Naive thymus-derived CD4-positive, alpha-beta T cell (primary cell): ENCODE data around the gene SYT3. TPM values are rescaled to one million over a fixed set of nuclear protein-coding genes. Genes with fewer than 3 reads are reported as not detected.

Source experiments
- ATAC-seq: fragments of 150-1000 bp; cut with Tn5 transposase; 2 replicates; pipeline ENCODE4 v1.10.0; 2021; ENCODE audit warnings: mild to moderate bottlenecking, moderate library complexity
- CTCF ChIA-PET: fragments of 350-600 bp; sonication (Branson Sonifier 250); formaldehyde crosslinking; loops from one replicate; lab custom pipeline; 2021; ENCODE audit warnings: antibody characterized with exemption; lab: Charles Lee
- POLR2A ChIA-PET: fragments of 350-600 bp; sonication (Branson Sonifier 250); formaldehyde crosslinking; loops from one replicate; lab custom pipeline; 2021; ENCODE audit warnings: antibody characterized with exemption, inconsistent platforms; lab: Charles Lee
- DNase-seq, 9 donors: peaks; one replicate each; pipeline versions ENCODE4 v3.0.0 to v3.0.0-alpha.2; 2020 to 2022; ENCODE audit warnings: mixed read lengths in 1 of 9
- H3K27ac ChIP-seq: one replicate; pipeline ENCODE4 v1.7.0; 2013; ENCODE audit warnings: mild to moderate bottlenecking, low read depth, low read length, moderate library complexity
- H3K27me3 ChIP-seq, 2 donors: one replicate each; pipeline ENCODE4 v1.7.0; 2013; ENCODE audit warnings: low read length in 2 of 2, mild to moderate bottlenecking in 2 of 2, moderate library complexity in 2 of 2; ENCODE audit not compliant: control insufficient read depth in 2 of 2, insufficient read depth in 2 of 2
- H3K36me3 ChIP-seq, 3 experiments: 1 replicate in 2 of 3; 2 replicates in 1 of 3; pipeline ENCODE4 v1.7.0; 2013; ENCODE audit warnings: low read length in 3 of 3, mild to moderate bottlenecking in 3 of 3, moderate library complexity in 1 of 3; ENCODE audit not compliant: insufficient read depth in 3 of 3, control insufficient read depth in 2 of 3
- H3K4me1 ChIP-seq, 2 donors: one replicate each; pipeline ENCODE4 v1.7.0; 2013; ENCODE audit warnings: low read length in 2 of 2, mild to moderate bottlenecking in 2 of 2, moderate library complexity in 1 of 2; ENCODE audit not compliant: control insufficient read depth in 2 of 2, insufficient read depth in 2 of 2
- H3K4me3 ChIP-seq: 2 replicates; pipeline ENCODE4 v1.7.0; 2013; ENCODE audit warnings: mild to moderate bottlenecking, low read length
- H3K9me3 ChIP-seq, 3 experiments: 1 replicate in 2 of 3; 2 replicates in 1 of 3; pipeline ENCODE4 v1.7.0; 2013; ENCODE audit warnings: low read length in 3 of 3; ENCODE audit not compliant: control insufficient read depth in 2 of 3
- H3K27ac Mint-ChIP-seq, 9 donors: one replicate each; pipeline ENCODE4 v1.8.0; 2020 to 2022; ENCODE audit warnings: mixed read lengths in 9 of 9, mild to moderate bottlenecking in 8 of 9, moderate library complexity in 5 of 9, inconsistent platforms in 2 of 9
- H3K27me3 Mint-ChIP-seq, 5 donors: one replicate each; pipeline ENCODE4 v1.8.0; 2021 to 2022; ENCODE audit warnings: mixed read lengths in 5 of 5, mild to moderate bottlenecking in 1 of 5
- H3K36me3 Mint-ChIP-seq, 5 donors: one replicate each; pipeline ENCODE4 v1.8.0; 2020 to 2022; ENCODE audit warnings: mixed read lengths in 5 of 5, mild to moderate bottlenecking in 3 of 5, inconsistent platforms in 1 of 5
- H3K4me1 Mint-ChIP-seq, 7 donors: one replicate each; pipeline ENCODE4 v1.8.0; 2020 to 2022; ENCODE audit warnings: mixed read lengths in 7 of 7, mild to moderate bottlenecking in 3 of 7, inconsistent platforms in 1 of 7
- H3K4me3 Mint-ChIP-seq, 10 donors: one replicate each; pipeline ENCODE4 v1.8.0; 2020 to 2022; ENCODE audit warnings: mild to moderate bottlenecking in 10 of 10, mixed read lengths in 10 of 10, moderate library complexity in 6 of 10, inconsistent platforms in 2 of 10
- H3K9me3 Mint-ChIP-seq, 11 donors: one replicate each; pipeline ENCODE4 v1.8.0; 2020 to 2022; ENCODE audit warnings: mixed read lengths in 11 of 11, mild to moderate bottlenecking in 4 of 11, inconsistent platforms in 1 of 11, moderate library complexity in 1 of 11
- intact Hi-C, 2 donors: fragments of 100-400 bp; cut with micrococcal nuclease; formaldehyde crosslinking; loops; one replicate each; pipeline ENCODE4 v1.15.1; 2023
- polyA plus RNA-seq, 2 donors: library from polyadenylated mRNA; unstranded; fragments of 300-500 nt; fragmentation: Illumina TruSeq; gene quantifications; one replicate each; pipeline ENCODE4 v1.2.3, GENCODE V29; 2021
- total RNA-seq, 6 experiments: library from RNA in 5 of 6; stranded (reverse) in 5 of 6; gene quantifications; 1 replicate in 5 of 6; 2 replicates in 1 of 6; pipeline ENCODE4 v1.2.3 and lab custom pipeline; 2021 to 2026

Gene SYT3
- total and polyA plus RNA-seq, 7 experiments from 2014 or later = 0.13 to 0.47 (median 0.15) TPM; not detected in 3

DNA sequence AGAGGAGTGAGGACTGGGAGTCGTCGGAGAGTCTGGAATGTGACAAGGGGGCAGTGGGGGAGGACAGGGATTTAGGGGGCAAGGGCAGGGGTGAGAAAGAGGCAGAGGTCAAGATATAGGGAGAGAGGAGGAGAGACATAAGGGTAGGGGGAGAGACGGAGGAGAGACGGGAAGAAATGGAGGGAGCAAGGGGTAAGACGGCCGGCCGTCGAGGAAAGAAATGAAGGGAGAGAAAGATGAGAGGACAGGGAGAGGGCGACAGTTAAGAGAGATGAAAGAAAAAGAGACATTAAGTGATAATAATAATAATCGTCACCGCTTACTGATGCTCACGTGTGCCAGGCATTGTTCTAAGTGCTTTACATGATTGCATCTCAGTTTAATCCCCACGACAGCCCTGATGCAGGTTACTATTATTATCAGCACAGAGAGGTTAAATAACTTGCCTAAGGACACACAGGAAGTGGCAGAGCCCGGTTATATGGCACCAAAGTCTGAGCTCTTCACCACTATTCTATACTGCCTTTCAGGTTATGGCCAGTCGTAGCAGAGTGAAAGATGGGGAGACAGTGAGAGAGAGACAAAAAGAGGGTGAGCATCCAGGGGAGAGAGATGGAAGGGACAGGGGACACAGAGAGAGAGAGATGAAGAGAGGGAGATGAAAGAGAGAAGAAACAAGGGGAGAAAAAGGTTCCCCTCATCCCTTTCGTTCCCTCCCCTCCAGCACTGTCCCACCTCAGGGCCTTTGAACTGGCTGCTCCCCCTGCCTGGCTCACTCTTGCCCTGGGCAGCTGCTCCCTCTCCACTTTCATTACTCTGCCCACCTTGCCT is 23.2 kb upstream of the SYT3 start:
- H3K9me3 Mint-ChIP-seq = peaks cover 0 to 25% (median 6%) of the 10 kb centered on the region in 11 donors
- peaks cover 4 to 11% of the 10 kb centered on the region in 2 donors for H3K4me1 ChIP-seq
- CTCF ChIA-PET = no interaction called here
- ATAC-seq (no peak), DNase-seq (no peak)
- peaks cover 0 to 6% (median 0%) of the 10 kb centered on the region in 3 experiments for H3K9me3 ChIP-seq
- H3K27me3 ChIP-seq = peaks cover 4% of the 10 kb centered on the region in 2 donors
- H3K4me3 Mint-ChIP-seq = no peak overlapping the region
- H3K27me3 Mint-ChIP-seq = peaks cover 44 to 66% (median 48%) of the 10 kb centered on the region in 5 donors
- H3K36me3 ChIP-seq = no peaks in the 10 kb centered on the region
- H3K4me3 ChIP-seq = no peak overlapping the region
- peaks cover 7 to 14% (median 9%) of the 10 kb centered on the region in 7 donors for H3K4me1 Mint-ChIP-seq
- intact Hi-C loops = no loop called here
- H3K36me3 Mint-ChIP-seq = peaks cover 0 to 13% (median 5%) of the 10 kb centered on the region in 5 donors
- POLR2A ChIA-PET = no interaction called here
- H3K27ac Mint-ChIP-seq = no peak overlapping the region
- no peak overlapping the region for H3K27ac ChIP-seq

DNA sequence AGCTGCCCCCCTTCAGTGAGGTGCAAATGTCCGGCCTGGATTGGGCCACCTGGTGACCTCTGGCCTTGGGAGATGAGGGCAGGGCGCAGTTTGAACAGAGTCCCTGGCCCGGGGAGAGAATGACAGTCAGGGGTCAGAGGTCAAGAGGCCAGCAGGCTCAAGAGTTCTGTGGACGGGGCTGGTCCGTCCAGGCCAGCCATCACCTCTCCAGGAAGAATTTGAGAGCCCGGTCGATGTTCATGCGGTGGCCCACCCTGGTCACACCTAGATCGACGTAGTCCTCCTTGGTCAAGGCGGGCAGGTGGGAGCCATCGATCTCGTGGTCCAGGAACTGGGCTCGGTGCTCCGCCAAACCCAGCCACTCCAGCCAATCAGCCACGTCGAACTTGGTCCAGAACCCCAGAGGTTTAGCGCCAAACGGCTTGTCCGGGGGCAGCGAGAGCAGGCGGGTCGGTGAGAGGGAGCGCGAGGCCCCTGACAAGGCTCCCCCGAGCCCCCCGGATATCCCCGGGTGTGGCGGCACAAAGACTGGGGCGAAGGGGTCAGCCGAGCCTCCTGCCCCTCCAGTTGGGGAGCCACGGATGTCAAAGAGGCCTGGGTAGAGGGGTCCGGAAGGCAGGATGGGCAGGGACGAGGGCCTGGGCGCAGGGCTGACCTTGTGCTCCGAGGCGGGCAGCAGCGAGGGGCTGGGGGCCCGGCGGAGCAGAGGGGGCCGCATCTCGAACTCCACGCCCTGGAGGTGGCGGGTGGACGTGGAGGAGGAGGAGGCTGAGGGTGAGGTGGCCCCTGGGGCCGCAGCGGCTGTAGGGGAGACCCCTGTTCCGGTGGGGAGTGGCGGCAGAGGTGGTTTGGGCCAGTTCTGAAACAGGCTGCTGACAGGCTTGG is 22.3 kb upstream of the SYT3 start:
- POLR2A ChIA-PET = no interaction called here
- Mint-ChIP-seq H3K27me3 (peaks cover 53 to 74% (median 56%) of the 10 kb centered on the region in 5 donors), H3K4me3 (no peak overlapping the region), H3K36me3 (peaks cover 0 to 21% (median 5%) of the 10 kb centered on the region in 5 donors), H3K4me1 (peaks cover 10 to 22% (median 16%) of the 10 kb centered on the region in 7 donors), H3K27ac (no peak overlapping the region), H3K9me3 (peaks cover 4 to 34% (median 12%) of the 10 kb centered on the region in 11 donors)
- Histone ChIP-seq H3K9me3 (peaks cover 0 to 6% (median 0%) of the 10 kb centered on the region in 3 experiments), H3K27ac (no peak overlapping the region), H3K4me3 (no peak overlapping the region), H3K36me3 (no peaks in the 10 kb centered on the region), H3K27me3 (peaks cover 4% of the 10 kb centered on the region in 2 donors), H3K4me1 (peaks cover 4 to 11% of the 10 kb centered on the region in 2 donors)
- ATAC-seq (no peak), DNase-seq (no peak)
- CTCF ChIA-PET = no interaction called here
- intact Hi-C loops = no loop called here

- peaks cover 0 to 6% (median 0%) of the 10 kb centered on the region in 3 experiments for H3K9me3 ChIP-seq
- peaks cover 62 to 81% (median 66%) of the 10 kb centered on the region in 5 donors for H3K27me3 Mint-ChIP-seq
- H3K4me1 Mint-ChIP-seq = peaks cover 10 to 23% (median 16%) of the 10 kb centered on the region in 7 donors
- peaks cover 4 to 42% (median 13%) of the 10 kb centered on the region in 11 donors for H3K9me3 Mint-ChIP-seq
- H3K4me1 ChIP-seq = peaks cover 4 to 11% of the 10 kb centered on the region in 2 donors
- H3K27ac Mint-ChIP-seq = peak overlapping the region in 1 of 9 donors; percentile 28
- no peak overlapping the region for H3K4me3 ChIP-seq
- DNase-seq (no peak), ATAC-seq (no peak)
- CTCF ChIA-PET = no interaction called here
- intact Hi-C loops = no loop called here
- H3K36me3 ChIP-seq = no peaks in the 10 kb centered on the region
- H3K27me3 ChIP-seq = peaks cover 4% of the 10 kb centered on the region in 2 donors
- peaks cover 0 to 21% (median 5%) of the 10 kb centered on the region in 5 donors for H3K36me3 Mint-ChIP-seq
- no peak overlapping the region for H3K27ac ChIP-seq
- POLR2A ChIA-PET = no interaction called here
- H3K4me3 Mint-ChIP-seq = peak overlapping the region in 1 of 10 donors; percentile 30
These were observed 21.3 kb upstream of the SYT3 start for GRCh38 chr19:50661023-50661422.

DNA sequence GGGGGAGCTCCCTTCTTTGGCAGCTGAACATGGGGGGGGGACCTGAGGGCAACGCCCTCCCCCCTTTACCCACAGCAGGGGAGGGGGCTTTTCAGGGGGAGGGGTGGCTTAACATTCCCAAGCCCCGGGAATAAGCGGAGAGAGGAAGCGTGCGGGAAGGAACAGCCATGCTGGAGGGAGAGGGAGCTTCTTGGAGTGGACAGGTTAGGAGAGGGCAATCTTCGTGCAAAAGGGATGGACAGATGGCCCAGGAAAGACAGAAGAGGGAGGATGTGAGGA is 20.3 kb upstream of the SYT3 start:
- H3K27me3 Mint-ChIP-seq = peaks cover 57 to 81% (median 70%) of the 10 kb centered on the region in 5 donors
- ChIA-PET POLR2A (no interaction called here), CTCF (no interaction called here)
- peaks cover 10 to 23% (median 16%) of the 10 kb centered on the region in 7 donors for H3K4me1 Mint-ChIP-seq
- Histone ChIP-seq H3K36me3 (no peaks in the 10 kb centered on the region), H3K27me3 (peaks cover 4% of the 10 kb centered on the region in 2 donors), H3K4me1 (peaks cover 4 to 11% of the 10 kb centered on the region in 2 donors), H3K9me3 (peaks cover 0 to 12% (median 0%) of the 10 kb centered on the region in 3 experiments), H3K4me3 (no peak overlapping the region), H3K27ac (no peak overlapping the region)
- ATAC-seq (no peak), DNase-seq (no peak)
- intact Hi-C loops = no loop called here
- peak overlapping the region in 2 of 9 donors; percentile 21 to 54 for H3K27ac Mint-ChIP-seq
- peaks cover 5 to 51% (median 18%) of the 10 kb centered on the region in 11 donors for H3K9me3 Mint-ChIP-seq
- H3K4me3 Mint-ChIP-seq = peak overlapping the region in 4 of 10 donors; percentile 25 to 65 (median 38)
- peaks cover 0 to 21% (median 7%) of the 10 kb centered on the region in 5 donors for H3K36me3 Mint-ChIP-seq

DNA sequence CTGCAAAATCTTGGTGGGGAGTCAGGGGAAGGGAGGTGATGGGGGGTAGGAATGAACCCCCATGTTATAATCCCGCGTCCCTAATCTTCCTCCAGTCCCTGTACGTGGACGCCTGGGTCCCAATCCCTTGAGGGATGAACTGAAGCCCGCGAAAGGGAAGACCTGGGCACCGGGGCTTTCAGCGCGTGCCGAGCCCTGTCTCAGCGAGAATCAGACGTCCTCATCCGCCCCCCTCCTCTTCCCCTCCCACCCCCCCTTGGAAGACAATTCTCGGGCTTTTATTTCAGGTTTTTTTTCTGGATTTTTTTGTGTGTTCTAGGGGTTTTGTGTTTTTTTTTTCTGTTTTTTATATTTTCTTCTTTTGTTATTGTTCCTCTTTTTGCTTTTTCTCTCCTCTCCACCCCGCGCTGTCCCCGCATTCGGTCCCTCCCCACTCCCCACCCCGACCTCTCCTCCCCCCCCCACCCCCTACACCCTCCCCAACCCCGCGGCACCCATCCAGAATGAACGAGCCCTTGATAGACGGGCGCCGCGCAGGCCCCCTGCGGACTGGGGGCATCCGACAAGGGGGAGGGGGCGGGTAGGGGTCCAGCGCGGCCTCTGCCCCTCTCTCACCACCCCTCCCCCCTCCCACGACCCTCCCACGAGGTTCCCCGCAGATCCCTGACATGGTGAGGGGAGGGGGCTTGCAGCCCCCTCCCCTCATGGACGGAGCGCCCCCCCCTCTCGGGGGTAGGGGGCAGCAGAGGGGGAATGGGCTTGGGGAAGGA is 19.8 kb upstream of the SYT3 start:
- Histone ChIP-seq H3K36me3 (no peaks in the 10 kb centered on the region), H3K4me3 (peak overlapping the region; percentile 8), H3K27ac (no peak overlapping the region), H3K27me3 (peaks cover 4% of the 10 kb centered on the region in 2 donors), H3K4me1 (peaks cover 4 to 11% of the 10 kb centered on the region in 2 donors), H3K9me3 (peaks cover 0 to 17% (median 0%) of the 10 kb centered on the region in 3 experiments)
- ChIA-PET POLR2A (no interaction called here), CTCF (no interaction called here)
- Mint-ChIP-seq H3K27ac (no peak overlapping the region), H3K36me3 (peaks cover 0 to 21% (median 10%) of the 10 kb centered on the region in 5 donors), H3K4me1 (peaks cover 10 to 23% (median 16%) of the 10 kb centered on the region in 7 donors), H3K9me3 (peaks cover 9 to 57% (median 20%) of the 10 kb centered on the region in 11 donors), H3K4me3 (peak overlapping the region in 8 of 10 donors; percentile 16 to 84 (median 58)), H3K27me3 (peaks cover 53 to 83% (median 71%) of the 10 kb centered on the region in 5 donors)
- intact Hi-C loops = no loop called here
- ATAC-seq (no peak), DNase-seq (no peak)
